Stimulated activated CD4-positive, alpha-beta T cell treated with anti-CD3 and anti-CD28 coated beads, Interleukin-2, amount 100 ng/mL, for 4 hours (primary cell): ENCODE measurements around the gene IL17A.
"Not testable (repeated sequence)": the region's sequence is repeated elsewhere in the genome, so short reads cannot be mapped to it uniquely, and the experiment has no call there.

ENCODE experiments used
- DNase-seq: peaks from one replicate; pipeline ENCODE4 v3.0.0-alpha.2; 2020; ENCODE audit warnings: low read depth

IL17A gene

DNA sequence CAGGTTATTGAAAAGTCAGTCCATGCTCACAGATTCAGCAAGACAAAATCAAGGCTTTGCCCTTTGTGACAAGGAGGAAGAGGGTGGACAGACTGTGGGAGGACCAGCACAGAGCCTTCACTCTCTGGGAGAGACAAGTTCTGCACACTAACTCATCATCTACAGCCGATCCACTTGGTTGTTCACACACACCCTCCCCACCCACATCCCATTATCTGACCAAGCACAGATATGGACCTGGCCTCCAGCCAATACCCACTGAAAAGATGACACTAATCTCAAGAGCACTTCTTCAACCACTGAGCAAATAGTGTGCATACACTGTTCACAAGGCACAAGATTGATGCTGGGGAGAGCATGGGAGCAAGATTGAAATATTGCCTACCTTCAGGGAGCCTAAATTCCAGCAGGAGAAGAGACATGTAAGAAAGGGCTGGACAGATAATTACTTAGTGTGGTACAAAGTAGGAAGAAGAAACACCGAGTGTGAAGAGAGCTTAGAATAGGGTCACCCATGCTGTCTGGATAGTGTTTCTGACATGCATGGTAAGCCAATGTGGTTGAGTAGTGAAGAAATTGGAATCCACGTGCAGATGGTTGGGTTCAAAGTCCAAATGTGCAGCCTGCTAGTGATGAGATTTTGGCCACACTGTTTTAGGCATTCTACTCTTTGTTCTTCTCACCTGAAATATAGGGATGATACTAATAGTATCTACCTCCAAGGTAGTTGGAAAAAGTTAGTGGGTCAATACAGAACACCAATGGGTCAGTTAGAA lies 21.7 kb upstream of the IL17A start:
- DNase-seq, result no peak

- no peak for DNase-seq
Observed at GRCh38 chr6:52167267-52167666, 18.9 kb upstream of the IL17A start.

DNA sequence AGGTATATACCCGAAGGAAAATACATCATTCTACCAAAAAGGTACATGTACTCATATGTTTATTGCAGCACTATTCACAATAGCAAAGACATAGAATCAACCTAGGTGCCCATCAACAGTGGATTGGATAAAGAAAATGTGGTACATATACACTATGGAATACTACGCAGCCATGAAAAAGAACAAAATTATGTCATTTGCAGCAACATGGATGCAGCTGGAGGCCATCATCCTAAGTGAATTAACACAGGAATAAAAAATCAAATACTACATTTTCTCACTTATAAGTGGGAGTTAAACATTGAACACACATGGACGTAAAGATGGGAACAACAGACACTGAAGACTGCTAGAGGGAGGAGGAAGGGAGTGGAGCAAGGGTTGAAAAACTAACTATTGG lies 17.8 kb upstream of the IL17A start:
- DNase-seq, result not testable (repeated sequence)

- DNase-seq, result no peak
Observed at GRCh38 chr6:52174118-52174517, 12.1 kb upstream of the IL17A start.

- DNase-seq, result no peak
Observed at GRCh38 chr6:52176550-52176949, 9.6 kb upstream of the IL17A start.

DNA sequence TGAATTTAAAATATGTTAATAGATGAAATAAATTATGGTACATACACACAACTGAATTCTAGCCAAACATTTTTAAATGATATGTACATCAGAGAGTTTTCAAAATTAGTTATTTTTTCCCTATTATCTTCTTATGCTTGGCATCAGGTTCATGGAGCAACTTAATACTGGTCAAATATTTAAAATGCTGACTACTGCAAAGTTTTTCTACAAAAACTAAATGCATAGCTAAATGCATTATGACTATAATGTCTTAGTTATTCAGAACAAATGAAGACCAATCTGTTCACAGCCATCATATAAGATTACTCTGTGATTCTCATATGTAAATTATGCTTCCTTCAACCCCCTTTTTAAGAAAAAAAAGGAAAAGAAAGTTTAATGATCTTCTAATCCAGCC lies 8.2 kb upstream of the IL17A start:
- DNase-seq, result no peak

DNA sequence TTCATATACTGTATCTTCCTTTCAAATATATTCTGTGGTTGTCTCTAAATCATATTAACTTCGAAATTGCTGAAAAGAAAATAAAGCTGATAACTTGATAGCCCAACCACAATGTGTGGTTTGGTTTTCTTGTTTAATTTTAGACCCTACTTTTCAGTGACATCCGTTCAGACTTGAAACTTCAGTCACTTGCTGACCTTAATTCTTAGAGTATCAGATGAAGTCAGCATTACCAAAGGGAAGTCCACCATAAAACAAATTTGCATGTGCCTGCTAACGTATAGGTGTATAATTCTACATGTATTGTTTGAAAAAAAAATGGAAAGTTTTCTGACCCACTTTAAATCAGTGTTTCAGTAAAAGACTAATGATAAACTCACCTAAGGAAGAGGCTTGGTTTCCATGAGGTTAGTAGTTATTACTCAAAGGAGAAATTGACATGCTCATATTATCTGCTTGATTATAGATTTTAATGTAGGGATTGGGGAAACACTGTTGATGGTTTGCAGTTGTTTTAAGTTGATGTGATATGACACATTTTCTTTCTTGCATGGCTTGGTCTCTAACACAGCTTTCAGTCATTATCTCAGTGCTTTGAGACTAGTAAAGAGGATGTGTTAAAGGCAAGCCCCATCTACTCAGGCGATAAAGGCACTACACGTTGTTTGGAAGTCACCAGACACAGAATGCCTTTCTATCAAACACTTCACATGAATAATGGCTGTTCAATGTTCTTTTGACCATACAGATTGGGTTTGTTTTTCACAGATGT lies 5.2 kb upstream of the IL17A start:
- DNase-seq, result no peak

DNA sequence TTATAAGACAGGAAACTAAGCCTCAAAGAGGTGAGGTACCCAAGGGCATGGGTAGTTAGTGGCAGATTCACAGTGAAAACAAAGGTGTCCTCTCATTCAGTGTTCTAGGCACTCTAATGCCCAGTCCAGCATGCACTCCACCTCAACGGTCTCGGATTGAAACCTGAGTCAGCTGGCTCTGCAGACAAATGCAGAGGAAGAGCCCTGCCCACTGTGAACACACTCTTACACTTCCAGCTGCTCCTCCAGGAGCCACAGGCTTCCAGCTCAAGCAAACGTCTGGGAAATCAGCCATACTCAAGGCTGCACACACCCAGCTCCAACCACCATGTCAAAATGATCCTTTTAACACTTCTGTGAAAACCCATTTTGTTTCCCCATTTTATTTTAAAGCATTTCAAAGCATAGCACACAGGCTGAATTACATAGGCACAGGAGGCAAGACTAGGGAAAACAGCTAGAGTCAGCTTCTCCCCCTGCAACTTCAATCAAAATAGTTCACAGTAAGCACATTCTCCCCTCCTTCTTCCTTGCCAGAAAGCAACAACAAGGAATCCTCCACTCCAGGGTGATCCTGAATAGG lies 3.0 kb upstream of the IL17A start:
- no peak for DNase-seq

GRCh38 chr6:52186480-52186879 lies 305 bp downstream of the IL17A start:
- DNase-seq, result no peak

GRCh38 chr6:52187098-52187497 lies 923 bp downstream of the IL17A start:
- DNase-seq, result no peak

DNA sequence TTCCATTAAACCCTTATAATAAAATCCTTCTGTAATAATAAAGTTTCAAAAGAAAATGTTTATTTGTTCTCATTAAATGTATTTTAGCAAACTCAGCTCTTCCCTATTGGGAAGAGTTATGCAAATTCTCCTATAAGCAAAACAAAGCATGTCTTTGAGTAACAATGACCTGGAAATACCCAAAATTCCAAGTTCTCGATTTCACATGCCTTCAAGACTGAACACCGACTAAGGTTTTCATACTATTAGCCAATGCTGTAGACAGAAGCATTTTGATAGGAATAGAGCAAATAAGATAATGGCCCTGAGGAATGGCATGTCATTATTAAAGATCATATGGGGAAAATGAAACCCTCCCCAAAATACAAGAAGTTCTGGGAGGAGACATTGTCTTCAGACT lies 3.8 kb downstream of the IL17A start:
- no peak for DNase-seq

DNA sequence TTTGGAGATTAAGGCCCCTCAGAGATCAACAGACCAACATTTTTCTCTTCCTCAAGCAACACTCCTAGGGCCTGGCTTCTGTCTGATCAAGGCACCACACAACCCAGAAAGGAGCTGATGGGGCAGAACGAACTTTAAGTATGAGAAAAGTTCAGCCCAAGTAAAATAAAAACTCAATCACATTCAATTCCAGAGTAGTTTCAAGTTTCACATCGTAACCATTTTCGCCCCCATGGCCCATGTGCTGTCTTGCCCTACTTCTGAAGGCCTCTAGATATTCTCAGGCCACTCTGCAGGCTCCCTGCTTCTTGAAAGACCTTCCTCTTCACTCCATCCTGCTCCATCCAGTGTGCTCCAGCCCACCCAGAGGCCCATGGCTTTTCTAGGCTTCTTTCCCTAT lies 4.2 kb downstream of the IL17A start:
- no peak for DNase-seq

DNA sequence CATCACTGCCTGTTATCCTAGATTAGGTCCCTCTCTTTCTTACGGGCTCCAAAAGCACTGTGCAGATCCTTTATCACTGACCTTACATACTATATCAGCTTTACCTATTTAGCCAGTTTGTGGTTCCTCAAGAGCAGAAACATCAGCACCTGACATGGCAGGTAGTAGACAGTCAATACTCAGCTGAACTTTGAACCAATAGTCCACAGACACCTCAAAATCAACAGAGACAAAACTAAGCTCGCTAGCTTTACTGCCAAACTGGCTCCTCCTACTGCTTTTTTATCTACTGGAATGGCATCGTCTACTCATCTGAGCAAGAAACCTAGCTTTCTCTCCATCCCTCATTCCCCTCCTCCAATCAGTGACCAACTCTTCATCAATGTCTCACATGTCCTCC lies 5.6 kb downstream of the IL17A start:
- no peak for DNase-seq

DNA sequence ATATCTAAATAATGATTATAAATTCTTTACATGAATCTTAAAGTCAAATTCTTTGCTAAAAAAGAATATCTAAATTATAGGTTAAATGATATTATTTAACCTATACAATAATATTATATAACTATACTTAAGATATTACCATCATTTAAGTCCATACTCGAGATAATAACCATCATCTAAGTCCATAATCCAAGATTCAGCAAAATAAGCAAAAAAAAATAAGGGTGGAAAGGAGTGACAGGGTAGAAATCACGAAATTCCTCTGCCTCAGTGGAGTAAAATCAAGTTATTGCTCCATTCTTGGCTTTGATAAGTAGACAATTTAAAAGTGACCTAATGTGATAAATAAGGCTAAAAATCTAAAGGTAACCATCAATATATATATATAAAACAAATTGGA lies 9.7 kb downstream of the IL17A start:
- DNase-seq, result no peak

DNA sequence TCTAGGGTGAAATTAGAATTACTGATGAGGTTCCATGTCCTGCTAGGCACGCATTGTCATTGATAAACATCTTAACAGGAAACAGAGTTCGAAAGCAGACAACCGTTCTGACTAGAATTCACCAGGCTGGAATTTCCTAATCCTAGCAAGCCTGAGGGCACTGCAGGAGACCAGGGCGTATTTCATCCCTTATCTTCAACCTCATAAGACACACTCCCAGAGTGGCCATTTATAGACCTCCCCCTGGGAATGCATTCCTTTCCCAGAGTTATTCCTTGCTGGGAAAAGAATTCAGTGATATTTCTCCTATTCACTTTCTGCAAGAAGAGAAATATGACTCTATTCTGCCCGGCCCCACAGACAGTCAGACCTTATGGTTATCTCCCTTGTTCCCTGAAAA lies 13.9 kb downstream of the IL17A start:
- not testable (repeated sequence) for DNase-seq

- DNase-seq, result no peak
Observed at GRCh38 chr6:52201046-52201445, 14.9 kb downstream of the IL17A start.

GRCh38 chr6:52201493-52201892 lies 15.3 kb downstream of the IL17A start:
- DNase-seq, result no peak

DNA sequence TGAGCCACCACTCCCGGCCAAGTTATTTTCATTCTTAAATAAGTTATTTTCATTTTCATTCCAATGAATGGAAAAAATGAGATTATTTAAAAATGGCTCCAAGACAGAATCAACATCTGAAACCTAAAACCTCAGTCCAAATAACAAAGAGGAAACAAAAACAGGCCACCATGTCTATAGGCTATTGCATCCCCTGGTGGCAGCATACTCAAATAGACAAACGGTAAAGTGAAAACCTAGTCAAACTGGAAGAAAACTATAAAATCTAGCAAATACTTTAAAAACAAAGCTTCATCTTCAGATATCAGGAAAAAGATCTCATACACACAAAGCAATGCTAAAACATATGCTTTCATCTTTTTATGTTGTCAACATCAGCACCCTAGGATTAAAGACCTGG lies 20.9 kb downstream of the IL17A start:
- no peak for DNase-seq

DNA sequence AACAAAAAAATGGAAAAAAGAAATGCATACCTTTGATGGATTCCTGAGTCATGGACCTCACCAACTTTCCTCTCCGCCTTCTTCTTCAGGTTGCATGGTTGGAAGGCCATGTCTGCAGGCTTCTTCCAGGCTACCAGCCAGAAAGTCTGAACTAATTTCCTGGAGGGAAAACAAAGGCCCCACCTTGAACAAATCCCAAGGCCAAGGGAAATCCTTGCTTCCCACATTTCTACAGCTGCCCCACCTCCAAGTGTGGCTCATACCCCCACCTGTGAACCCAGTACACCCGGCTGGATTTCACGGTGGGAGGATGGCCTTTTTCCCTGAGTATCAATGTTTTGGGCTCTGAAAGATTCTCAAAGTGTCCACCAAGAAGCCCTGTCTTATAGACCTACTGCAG lies 22.4 kb downstream of the IL17A start:
- no peak for DNase-seq

DNA sequence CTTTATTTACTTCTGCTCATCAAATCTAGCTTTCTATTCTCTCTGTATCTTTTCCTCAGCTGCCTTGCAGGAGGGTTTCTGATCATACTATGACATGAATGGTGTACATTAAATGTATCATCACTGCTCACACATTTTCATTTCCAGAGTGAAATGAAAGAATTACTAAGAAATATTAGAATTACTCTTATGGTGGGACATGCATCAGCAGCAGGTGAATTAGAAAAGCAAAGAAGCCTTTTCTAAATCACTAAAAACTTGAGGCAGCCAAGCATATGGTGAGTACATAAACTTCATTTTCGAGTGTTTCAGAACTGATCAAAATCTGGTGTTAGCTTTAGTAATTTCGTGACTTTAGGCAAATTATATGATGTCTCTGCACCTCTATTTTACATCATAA lies 23.6 kb downstream of the IL17A start:
- DNase-seq, result no peak

DNA sequence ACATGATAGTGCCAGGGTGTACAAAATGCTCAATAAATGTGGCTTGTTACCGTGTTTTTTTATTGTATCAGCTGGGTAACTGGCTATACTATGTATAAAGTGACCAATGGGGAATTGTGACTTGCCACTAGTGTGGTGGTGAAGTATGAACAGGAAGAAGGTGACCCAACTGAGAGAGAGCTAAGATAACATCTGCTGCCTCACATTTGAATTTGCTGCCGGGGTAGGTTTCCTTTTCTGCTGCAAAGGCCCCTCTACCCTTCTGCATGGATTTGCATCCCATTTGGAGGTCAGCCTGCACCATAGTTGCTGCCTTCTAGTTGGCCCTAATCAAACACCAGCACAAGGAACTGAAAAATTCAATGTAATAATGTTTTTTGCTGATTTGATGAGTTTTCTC lies 24.1 kb downstream of the IL17A start:
- DNase-seq, result no peak

GRCh38 chr6:52213127-52213526 lies 27.0 kb downstream of the IL17A start:
- no peak for DNase-seq

DNA sequence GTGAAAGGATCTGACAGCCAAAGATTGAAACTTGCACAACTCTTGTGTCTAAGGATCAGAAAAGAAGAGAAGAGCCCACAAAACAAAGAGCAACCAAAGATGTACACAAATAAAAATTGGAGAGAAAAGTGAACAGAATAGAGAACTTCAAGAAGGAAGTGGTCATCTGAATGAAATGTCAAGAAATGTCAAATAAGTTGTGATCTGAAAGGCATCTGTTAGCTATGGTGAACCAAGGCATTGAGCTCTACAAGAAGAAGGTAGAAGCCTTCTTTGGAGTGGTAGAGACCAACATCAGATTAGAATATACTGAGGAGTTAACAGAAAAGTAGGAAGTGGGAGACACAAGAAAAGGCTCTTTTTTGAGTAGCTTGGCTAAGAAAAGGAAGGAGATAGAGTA lies 29.6 kb downstream of the IL17A start:
- no peak for DNase-seq
